ENCODE results near the gene POU2AF1.

The POU2AF1 gene

GRCh38 chr11:111386611-111387150 is 7.6 kb upstream of the POU2AF1 start:
- DNase-seq (ENCODE audit: low spot score) = no peak

GRCh38 chr11:111384494-111384893 is 5.4 kb upstream of the POU2AF1 start:
- no peak for DNase-seq (ENCODE audit: low spot score)

- no peak for DNase-seq (ENCODE audit: low spot score)
These were observed 3.4 kb upstream of the POU2AF1 start for GRCh38 chr11:111382451-111382850.

- DNase-seq (ENCODE audit: low spot score) = no peak
These were observed 594 bp upstream of the POU2AF1 start for GRCh38 chr11:111379602-111380136.

GRCh38 chr11:111378185-111378860 is 752 bp downstream of the POU2AF1 start:
- DNase-seq (ENCODE audit: low spot score) = no peak

- DNase-seq (ENCODE audit: low spot score) = no peak
These were observed 2.7 kb downstream of the POU2AF1 start for GRCh38 chr11:111376181-111376871.

GRCh38 chr11:111373590-111373989 is 5.5 kb downstream of the POU2AF1 start:
- DNase-seq (ENCODE audit: low spot score) = no peak

- DNase-seq (ENCODE audit: low spot score) = no peak
These were observed 6.5 kb downstream of the POU2AF1 start for GRCh38 chr11:111372538-111372937.

- no peak for DNase-seq (ENCODE audit: low spot score)
These were observed 8.0 kb downstream of the POU2AF1 start for GRCh38 chr11:111370902-111371578.

GRCh38 chr11:111370270-111370901 is 8.7 kb downstream of the POU2AF1 start:
- DNase-seq (ENCODE audit: low spot score) = no peak

GRCh38 chr11:111368285-111368560 is 10.9 kb downstream of the POU2AF1 start:
- DNase-seq (ENCODE audit: low spot score) = no peak

- DNase-seq (ENCODE audit: low spot score) = no peak
These were observed 11.4 kb downstream of the POU2AF1 start for GRCh38 chr11:111367411-111368284.

- no peak for DNase-seq (ENCODE audit: low spot score)
These were observed 12.3 kb downstream of the POU2AF1 start for GRCh38 chr11:111366560-111367410.

GRCh38 chr11:111365722-111366559 is 13.1 kb downstream of the POU2AF1 start:
- DNase-seq (ENCODE audit: low spot score) = no peak

- DNase-seq (ENCODE audit: low spot score) = no peak
These were observed 14.6 kb downstream of the POU2AF1 start for GRCh38 chr11:111364503-111364902.

GRCh38 chr11:111363985-111364384 is 15.1 kb downstream of the POU2AF1 start:
- no peak for DNase-seq (ENCODE audit: low spot score)

GRCh38 chr11:111362887-111363411 is 16.1 kb downstream of the POU2AF1 start:
- no peak for DNase-seq (ENCODE audit: low spot score)

- DNase-seq (ENCODE audit: low spot score) = no peak
These were observed 17.2 kb downstream of the POU2AF1 start for GRCh38 chr11:111361874-111362273.
